Skeletal muscle satellite cell (primary cell): ENCODE results near the gene KCNQ1.

ENCODE experiments used
- H3K27me3 ChIP-seq: 2 replicates; pipeline ENCODE4 v1.7.0; 2013; ENCODE audit warnings: low read length; ENCODE audit not compliant: control insufficient read depth, insufficient read depth
- H3K36me3 ChIP-seq: 2 replicates; pipeline ENCODE4 v1.7.0; 2013; ENCODE audit warnings: mild to moderate bottlenecking, control low read depth, low read length; ENCODE audit not compliant: insufficient read depth
- H3K4me1 ChIP-seq: 2 replicates; pipeline ENCODE4 v1.7.0; 2013; ENCODE audit warnings: low read length; ENCODE audit not compliant: control insufficient read depth, insufficient read depth
- H3K4me2 ChIP-seq: 2 replicates; pipeline ENCODE4 v1.7.0; 2013; ENCODE audit warnings: mild to moderate bottlenecking, low read length
- H3K4me3 ChIP-seq: 2 replicates; pipeline ENCODE4 v1.7.0; 2013; ENCODE audit warnings: low read length
- H3K9ac ChIP-seq: 2 replicates; pipeline ENCODE4 v1.7.0; 2013; ENCODE audit warnings: mild to moderate bottlenecking, low read depth, low read length, moderate library complexity
- H3K9me3 ChIP-seq: replicated peaks from 2 replicates; pipeline ENCODE4 v1.7.0; 2013; ENCODE audit warnings: mild to moderate bottlenecking, control low read depth, low read length

Gene KCNQ1

DNA sequence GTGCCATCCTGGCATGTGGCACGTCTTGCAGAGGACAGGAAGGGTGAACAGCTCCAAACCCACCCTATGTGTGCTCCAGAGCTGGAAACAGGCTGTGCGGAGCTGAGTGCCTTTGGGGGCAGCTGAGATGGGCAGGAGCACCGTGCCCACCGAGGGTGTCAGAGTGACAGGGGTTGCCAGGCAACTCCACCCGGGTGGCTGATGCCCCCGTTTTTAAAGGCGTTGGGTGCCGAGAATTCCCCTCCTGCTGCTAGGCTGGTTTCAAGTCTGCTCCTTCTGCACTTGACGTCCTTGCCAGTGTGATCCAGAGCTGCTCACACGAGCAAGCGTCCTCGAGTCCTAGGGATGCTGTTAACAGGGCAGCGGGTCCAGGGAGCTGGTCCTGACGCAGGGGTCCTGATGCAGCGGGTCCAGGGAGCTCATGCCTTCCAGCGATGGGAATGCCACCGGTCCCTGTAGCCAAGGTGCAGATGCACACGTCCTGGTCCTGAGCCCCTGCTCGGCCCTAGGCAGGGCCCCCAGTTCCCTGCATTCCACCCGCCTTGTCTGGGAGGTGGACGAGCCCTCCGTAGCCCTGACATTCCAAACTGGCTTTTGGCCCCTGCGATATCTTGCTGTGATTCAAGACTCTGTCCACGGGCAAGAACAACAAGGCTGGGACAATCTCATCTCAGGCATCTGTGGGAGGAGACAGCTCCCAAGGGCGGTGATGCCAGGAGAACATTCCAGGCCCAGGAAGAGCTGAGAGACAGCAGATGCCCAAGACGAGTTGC is 4.9 kb downstream of the KCNQ1 start:
- Histone ChIP-seq H3K9ac (no peak overlapping the region), H3K4me1 (no peaks in the 10 kb centered on the region), H3K4me2 (no peak overlapping the region), H3K4me3 (no peak overlapping the region), H3K9me3 (no peaks in the 10 kb centered on the region), H3K36me3 (no peaks in the 10 kb centered on the region), H3K27me3 (peaks cover 85% of the 10 kb centered on the region)

GRCh38 chr11:2450321-2451041 is 5.7 kb downstream of the KCNQ1 start:
- Histone ChIP-seq H3K4me2 (no peak overlapping the region), H3K36me3 (no peaks in the 10 kb centered on the region), H3K4me1 (no peaks in the 10 kb centered on the region), H3K9ac (no peak overlapping the region), H3K4me3 (no peak overlapping the region), H3K9me3 (no peaks in the 10 kb centered on the region), H3K27me3 (peaks cover 84% of the 10 kb centered on the region)

DNA sequence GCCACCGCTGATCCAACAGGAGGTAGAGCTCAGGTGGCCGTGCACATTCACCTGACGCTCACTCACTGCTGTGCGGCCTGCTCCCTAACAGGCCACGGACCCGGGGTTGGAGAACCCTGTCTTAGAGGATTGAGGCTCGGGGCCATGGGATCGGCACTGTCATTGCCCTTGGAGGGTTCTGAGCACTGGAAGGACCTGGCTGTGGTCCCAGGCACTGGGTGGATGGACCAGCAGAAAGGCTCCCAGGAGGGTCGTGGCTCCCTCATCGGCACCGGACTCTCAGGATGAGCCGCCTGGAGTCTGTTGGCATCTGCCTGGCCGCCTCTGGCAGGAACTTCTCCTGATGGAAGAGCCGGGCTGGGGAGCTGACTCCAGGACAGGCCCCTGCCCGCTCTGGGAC is 6.5 kb downstream of the KCNQ1 start:
- no peak overlapping the region for H3K9ac ChIP-seq
- H3K27me3 ChIP-seq, result peaks cover 76% of the 10 kb centered on the region
- no peak overlapping the region for H3K4me3 ChIP-seq

GRCh38 chr11:2451916-2452315 is 7.1 kb downstream of the KCNQ1 start:
- H3K4me1 ChIP-seq, result no peaks in the 10 kb centered on the region
- H3K36me3 ChIP-seq, result no peaks in the 10 kb centered on the region
- no peak overlapping the region for H3K9ac ChIP-seq
- H3K4me3 ChIP-seq, result no peak overlapping the region
- no peak overlapping the region for H3K4me2 ChIP-seq
- peaks cover 70% of the 10 kb centered on the region for H3K27me3 ChIP-seq
- no peaks in the 10 kb centered on the region for H3K9me3 ChIP-seq

More for the DNA sequence above, 6.5 kb downstream of the KCNQ1 start:
- Histone ChIP-seq H3K4me2 (no peak overlapping the region), H3K9me3 (no peaks in the 10 kb centered on the region), H3K4me1 (no peaks in the 10 kb centered on the region), H3K36me3 (no peaks in the 10 kb centered on the region)

- Histone ChIP-seq H3K4me2 (no peak overlapping the region), H3K9me3 (no peaks in the 10 kb centered on the region), H3K36me3 (no peaks in the 10 kb centered on the region), H3K4me3 (no peak overlapping the region), H3K27me3 (peaks cover 70% of the 10 kb centered on the region), H3K4me1 (no peaks in the 10 kb centered on the region), H3K9ac (no peak overlapping the region)
Observed at GRCh38 chr11:2452321-2453012, 7.7 kb downstream of the KCNQ1 start.

- Histone ChIP-seq H3K9me3 (no peaks in the 10 kb centered on the region), H3K9ac (no peak overlapping the region), H3K4me2 (no peak overlapping the region), H3K36me3 (no peaks in the 10 kb centered on the region), H3K4me1 (no peaks in the 10 kb centered on the region), H3K4me3 (no peak overlapping the region), H3K27me3 (peaks cover 68% of the 10 kb centered on the region)
Observed at GRCh38 chr11:2453436-2453835, 8.6 kb downstream of the KCNQ1 start.

GRCh38 chr11:2458321-2458720 is 13.5 kb downstream of the KCNQ1 start:
- Histone ChIP-seq H3K9me3 (no peaks in the 10 kb centered on the region), H3K36me3 (no peaks in the 10 kb centered on the region), H3K4me3 (no peak overlapping the region), H3K27me3 (peaks cover 30% of the 10 kb centered on the region), H3K9ac (no peak overlapping the region), H3K4me1 (no peaks in the 10 kb centered on the region), H3K4me2 (no peak overlapping the region)

- Histone ChIP-seq H3K4me2 (no peak overlapping the region), H3K9me3 (no peaks in the 10 kb centered on the region), H3K27me3 (peaks cover 32% of the 10 kb centered on the region), H3K9ac (no peak overlapping the region), H3K36me3 (no peaks in the 10 kb centered on the region), H3K4me3 (no peak overlapping the region), H3K4me1 (no peaks in the 10 kb centered on the region)
Observed at GRCh38 chr11:2459016-2459725, 14.4 kb downstream of the KCNQ1 start.

DNA sequence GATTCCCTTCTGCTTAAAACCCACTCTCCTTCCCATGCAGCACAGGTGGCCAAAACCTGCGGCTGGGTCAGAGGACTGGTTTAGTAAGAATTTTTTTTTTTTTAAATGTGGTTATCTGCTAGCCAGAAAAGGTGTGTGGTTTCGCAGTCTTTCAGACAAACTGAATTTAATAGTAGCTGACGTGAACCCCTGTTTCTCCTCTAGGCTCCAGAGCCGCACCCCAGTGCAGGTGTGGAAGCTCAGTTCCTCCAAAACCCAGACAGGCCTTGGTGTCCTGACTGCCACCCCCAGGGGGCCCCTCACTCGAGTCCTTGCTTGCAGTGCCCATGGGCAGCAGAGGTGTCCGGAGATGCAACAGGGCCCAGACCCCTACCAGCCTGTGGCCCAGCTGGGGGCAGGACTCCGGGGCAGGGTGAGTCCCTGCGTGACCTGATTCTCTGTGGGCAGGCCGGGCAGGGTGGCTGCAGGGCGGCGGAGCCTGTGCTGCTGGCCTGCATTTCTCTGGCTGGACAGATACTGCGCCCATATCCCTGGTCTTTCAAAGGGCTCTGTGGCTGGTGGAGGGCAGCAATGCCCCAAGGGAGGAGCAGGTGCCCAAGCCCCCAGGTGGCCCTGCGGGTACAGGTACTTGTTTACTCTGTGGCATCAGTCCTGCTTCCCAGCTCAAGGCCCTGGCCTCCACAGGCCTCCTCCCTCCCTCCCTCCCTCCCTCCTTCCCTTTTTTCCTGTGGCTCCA is 15.2 kb downstream of the KCNQ1 start:
- H3K4me2 ChIP-seq, result no peak overlapping the region
- no peak overlapping the region for H3K9ac ChIP-seq
- H3K27me3 ChIP-seq, result peaks cover 25% of the 10 kb centered on the region
- H3K36me3 ChIP-seq, result no peaks in the 10 kb centered on the region
- H3K9me3 ChIP-seq, result no peaks in the 10 kb centered on the region
- H3K4me3 ChIP-seq, result no peak overlapping the region
- H3K4me1 ChIP-seq, result no peaks in the 10 kb centered on the region

- H3K27me3 ChIP-seq, result peaks cover 25% of the 10 kb centered on the region
- no peaks in the 10 kb centered on the region for H3K4me1 ChIP-seq
- H3K4me2 ChIP-seq, result no peak overlapping the region
- no peaks in the 10 kb centered on the region for H3K36me3 ChIP-seq
- no peak overlapping the region for H3K9ac ChIP-seq
- no peak overlapping the region for H3K4me3 ChIP-seq
- no peaks in the 10 kb centered on the region for H3K9me3 ChIP-seq
Observed at GRCh38 chr11:2460540-2461252, 15.9 kb downstream of the KCNQ1 start.
